Left lung (tissue), 10 donors: ENCODE measurements around the gene RNF13. TPM values are rescaled to one million over a fixed set of nuclear protein-coding genes. Genes with fewer than 3 reads are reported as not detected.
A peak's percentile ranks its signal among the peaks of the same experiment; 100 is the strongest.

Source experiments
- ATAC-seq: fragments of 200-7000 bp; cut with Tn5 transposase; one replicate; pipeline ENCODE4 v1.9.1; 2020; ENCODE audit warnings: moderate library complexity
- DNase-seq, 4 donors: peaks; one replicate each; pipeline ENCODE4 v3.0.0-alpha.2; 2013 to 2020
- H3K27ac ChIP-seq, 2 donors: fragments of 200-600 bp; sonication (generic) in 1 of 2; one replicate each; pipeline versions ENCODE4 v1.5.0 to v1.8.0; 2020 to 2021
- H3K27me3 ChIP-seq, 2 donors: fragments of 200-600 bp; sonication (generic) in 1 of 2; one replicate each; pipeline versions ENCODE4 v1.5.0 to v1.8.0; 2020 to 2021
- H3K36me3 ChIP-seq, 2 donors: fragments of 200-600 bp; sonication (generic) in 1 of 2; one replicate each; pipeline versions ENCODE4 v1.5.0 to v1.8.0; 2020 to 2021
- H3K4me1 ChIP-seq, 2 donors: fragments of 200-600 bp; one replicate each; pipeline ENCODE4 v1.8.0; 2021
- H3K4me3 ChIP-seq, 2 donors: fragments of 200-600 bp; sonication (generic) in 1 of 2; one replicate each; pipeline versions ENCODE4 v1.5.0 to v1.8.0; 2020 to 2021; ENCODE audit warnings: mild to moderate bottlenecking in 1 of 2
- H3K9me3 ChIP-seq, 2 donors: fragments of 200-600 bp; sonication (generic) in 1 of 2; one replicate each; pipeline versions ENCODE4 v1.5.0 to v1.8.0; 2020 to 2021
- CTCF ChIP-seq, 2 donors: fragments of 200-600 bp; sonication (generic) in 1 of 2; IDR thresholded peaks; one replicate each; pipeline versions ENCODE4 v1.5.0 to v1.8.0; 2021; ENCODE audit warnings: antibody characterized with exemption in 2 of 2
- intact Hi-C, 2 donors: fragments of 100-400 bp; cut with DNase I; formaldehyde crosslinking; loops; one replicate each; pipeline versions ENCODE4 v1.11.2 to v1.14.2; 2022
- polyA plus RNA-seq, 6 donors: library from polyadenylated mRNA; unstranded; fragments of 120-200 nt; gene quantifications; one replicate each; pipeline ENCODE4 v1.2.1, GENCODE V29; 2013; ENCODE audit not compliant: insufficient read length in 6 of 6
- total RNA-seq, 2 donors: library from RNA; stranded (reverse); fragmentation: NEBNext Ultra II Directional; extraction: Animal tissue kit (Norgen Biotek cat#: 25700); gene quantifications; one replicate each; pipeline ENCODE4 v1.2.1, GENCODE V29; 2021
- donor health status: DM: no; HTN: yes; CAD: no.
- donor health status: DM: no; HTN: no; CAD: no.

The RNF13 gene
- total and polyA plus RNA-seq, 8 donors, result 64.9 to 126 (median 73.6) TPM

- no peaks in the 10 kb centered on the region for H3K27me3 ChIP-seq
- intact Hi-C loops, result no loop called here
- no peak for DNase-seq
- H3K9me3 ChIP-seq, result no peaks in the 10 kb centered on the region
- no peak for ATAC-seq
- peaks cover 0 to 4% of the 10 kb centered on the region in 2 donors for H3K4me1 ChIP-seq
- H3K4me3 ChIP-seq, result no peak overlapping the region
- no peak for TF ChIP-seq CTCF (IDR thresholded peaks at IDR 0.05)
- peaks cover 0 to 16% of the 10 kb centered on the region in 2 donors for H3K36me3 ChIP-seq
- H3K27ac ChIP-seq, result no peak overlapping the region
Measured at GRCh38 chr3:149959443-149959842, 146.4 kb downstream of the RNF13 start.

GRCh38 chr3:149963485-149963884 is 150.5 kb downstream of the RNF13 start:
- no peak for DNase-seq
- Histone ChIP-seq H3K9me3 (no peaks in the 10 kb centered on the region), H3K27ac (no peak overlapping the region), H3K4me3 (no peak overlapping the region), H3K4me1 (peaks cover 0 to 1% of the 10 kb centered on the region in 2 donors), H3K27me3 (no peaks in the 10 kb centered on the region), H3K36me3 (peaks cover 0 to 20% of the 10 kb centered on the region in 2 donors)
- TF ChIP-seq CTCF (IDR thresholded peaks at IDR 0.05), result no peak
- intact Hi-C loops, result loop anchor here in 1 of 2 donors (10.0 kb wide), 1 partner anchor 221 kb away; no protein-coding TSS in a partner anchor
- no peak for ATAC-seq

- H3K36me3 ChIP-seq, result peaks cover 0 to 20% of the 10 kb centered on the region in 2 donors
- no peak overlapping the region for H3K4me3 ChIP-seq
- intact Hi-C loops, result loop anchor here in 1 of 2 donors (10.0 kb wide), 1 partner anchor 221 kb away; no protein-coding TSS in a partner anchor
- DNase-seq, result peak in 2 of 4 donors; percentile 30 to 61
- H3K4me1 ChIP-seq, result peaks cover 0 to 8% of the 10 kb centered on the region in 2 donors
- no peak for ATAC-seq
- TF ChIP-seq CTCF (IDR thresholded peaks at IDR 0.05), result no peak
- no peak overlapping the region for H3K27ac ChIP-seq
- peaks cover 0 to 5% of the 10 kb centered on the region in 2 donors for H3K27me3 ChIP-seq
- H3K9me3 ChIP-seq, result no peaks in the 10 kb centered on the region
Measured at GRCh38 chr3:149964291-149964690, 151.3 kb downstream of the RNF13 start.

- peaks cover 0 to 17% of the 10 kb centered on the region in 2 donors for H3K36me3 ChIP-seq
- DNase-seq (no peak), ATAC-seq (no peak)
- peaks cover 0 to 15% of the 10 kb centered on the region in 2 donors for H3K27me3 ChIP-seq
- H3K4me1 ChIP-seq, result peaks cover 0 to 18% of the 10 kb centered on the region in 2 donors
- H3K27ac ChIP-seq, result no peak overlapping the region
- intact Hi-C loops, result loop anchor here in 1 of 2 donors (10.0 kb wide), 1 partner anchor 220 kb away; no protein-coding TSS in a partner anchor
- H3K4me3 ChIP-seq, result no peak overlapping the region
- TF ChIP-seq CTCF (IDR thresholded peaks at IDR 0.05), result no peak
- H3K9me3 ChIP-seq, result no peaks in the 10 kb centered on the region
Measured at GRCh38 chr3:149965278-149965677, 152.3 kb downstream of the RNF13 start.

GRCh38 chr3:149967086-149967685 is 154.2 kb downstream of the RNF13 start:
- Histone ChIP-seq H3K9me3 (no peaks in the 10 kb centered on the region), H3K36me3 (peaks cover 0 to 4% of the 10 kb centered on the region in 2 donors), H3K4me1 (peaks cover 0 to 33% of the 10 kb centered on the region in 2 donors), H3K27ac (no peak overlapping the region), H3K4me3 (no peak overlapping the region), H3K27me3 (peaks cover 4 to 34% of the 10 kb centered on the region in 2 donors)
- no peak for ATAC-seq
- peak in 2 of 4 donors; percentile 59 to 66 for DNase-seq
- intact Hi-C loops, result loop anchor here in 1 of 2 donors (10.0 kb wide), 1 partner anchor 218 kb away; no protein-coding TSS in a partner anchor
- peak; percentile 18 to 57 for TF ChIP-seq CTCF (IDR thresholded peaks at IDR 0.05)
